Activated CD4-positive, alpha-beta T cell treated with anti-CD3 and anti-CD28 coated beads, Interleukin-2, amount 10 ng/mL, durations not matched to agents 7 days and 5 days (primary cell): Measurements from ENCODE around the gene SH3BP5. TPM values are rescaled to one million over a fixed set of nuclear protein-coding genes. Genes with fewer than 3 reads are reported as not detected.

Source experiments
- CTCF ChIA-PET: fragments of 350-600 bp; sonication (Branson Sonifier 250); formaldehyde crosslinking; loops from one replicate; lab custom pipeline; 2021; ENCODE audit warnings: antibody characterized with exemption; lab: Charles Lee
- POLR2A ChIA-PET: fragments of 350-600 bp; sonication (Branson Sonifier 250); formaldehyde crosslinking; loops from one replicate; lab custom pipeline; 2021; ENCODE audit warnings: antibody characterized with exemption; lab: Charles Lee
- DNase-seq: peaks from one replicate; pipeline ENCODE4 v3.0.0-alpha.2; 2020
- H3K27ac Mint-ChIP-seq: one replicate; pipeline ENCODE4 v1.8.0; 2021; ENCODE audit warnings: mild to moderate bottlenecking, moderate library complexity, mixed read lengths
- H3K27me3 Mint-ChIP-seq: one replicate; pipeline ENCODE4 v1.8.0; 2021; ENCODE audit warnings: mixed read lengths
- H3K36me3 Mint-ChIP-seq: one replicate; pipeline ENCODE4 v1.8.0; 2021; ENCODE audit warnings: low read depth, mixed read lengths
- H3K4me1 Mint-ChIP-seq: one replicate; pipeline ENCODE4 v1.8.0; 2021; ENCODE audit warnings: mixed read lengths
- H3K4me3 Mint-ChIP-seq: one replicate; pipeline ENCODE4 v1.8.0; 2021; ENCODE audit warnings: mild to moderate bottlenecking, moderate library complexity, mixed read lengths
- H3K9me3 Mint-ChIP-seq: one replicate; pipeline ENCODE4 v1.8.0; 2021; ENCODE audit warnings: mixed read lengths
- total RNA-seq, 2 experiments: library from RNA; stranded (reverse); gene quantifications; one replicate each; pipeline ENCODE4 v1.2.3, GENCODE V29; 2021

Gene SH3BP5
- total RNA-seq, 2 experiments from 2014 or later: 33.8 to 38.2 TPM

- H3K36me3 Mint-ChIP-seq: peaks cover 28% of the 10 kb centered on the region
- no peak overlapping the region for H3K4me3 Mint-ChIP-seq
Observed at GRCh38 chr3:15276028-15276724, 56.2 kb downstream of the SH3BP5 start.

GRCh38 chr3:15273227-15273626, 59.2 kb downstream of the SH3BP5 start:
- no peaks in the 10 kb centered on the region for H3K9me3 Mint-ChIP-seq
- ChIA-PET CTCF (interaction anchor here (1.1 to 1.3 kb wide), 3 partner anchors 18 to 132 kb away, joined by 3 read pairs; no protein-coding TSS in a partner anchor), POLR2A (no interaction called here)
- H3K4me1 Mint-ChIP-seq: peaks cover 78% of the 10 kb centered on the region
- peak overlapping the region; percentile 75 for H3K27ac Mint-ChIP-seq
- no peak for DNase-seq
- no peaks in the 10 kb centered on the region for H3K27me3 Mint-ChIP-seq
- H3K36me3 Mint-ChIP-seq: peaks cover 48% of the 10 kb centered on the region
- peak overlapping the region; percentile 1 for H3K4me3 Mint-ChIP-seq

More at GRCh38 chr3:15276028-15276724, 56.2 kb downstream of the SH3BP5 start:
- ChIA-PET CTCF (interaction anchor here (0.7 to 7.4 kb wide), 11 partner anchors 8 to 174 kb away, joined by 3 to 48 read pairs (median 4); no protein-coding TSS in a partner anchor), POLR2A (no interaction called here)
- peak overlapping the region; percentile 42 for H3K27ac Mint-ChIP-seq
- no peaks in the 10 kb centered on the region for H3K27me3 Mint-ChIP-seq
- no peak for DNase-seq
- peaks cover 71% of the 10 kb centered on the region for H3K4me1 Mint-ChIP-seq
- no peaks in the 10 kb centered on the region for H3K9me3 Mint-ChIP-seq

- DNase-seq: no peak
- H3K9me3 Mint-ChIP-seq: no peaks in the 10 kb centered on the region
- CTCF ChIA-PET: interaction anchor here (1.1 kb wide), 1 partner anchor 25 kb away, joined by 3 read pairs; no protein-coding TSS in a partner anchor
- H3K36me3 Mint-ChIP-seq: peaks cover 50% of the 10 kb centered on the region
- no peak overlapping the region for H3K4me3 Mint-ChIP-seq
- peaks cover 81% of the 10 kb centered on the region for H3K4me1 Mint-ChIP-seq
- peak overlapping the region; percentile 86 for H3K27ac Mint-ChIP-seq
- POLR2A ChIA-PET: no interaction called here
- H3K27me3 Mint-ChIP-seq: no peaks in the 10 kb centered on the region
Observed at GRCh38 chr3:15272426-15273196, 59.8 kb downstream of the SH3BP5 start.

- Mint-ChIP-seq H3K36me3 (peaks cover 50% of the 10 kb centered on the region), H3K27me3 (no peaks in the 10 kb centered on the region), H3K27ac (peak overlapping the region; percentile 86), H3K9me3 (no peaks in the 10 kb centered on the region), H3K4me3 (peak overlapping the region; percentile 59), H3K4me1 (peaks cover 79% of the 10 kb centered on the region)
- POLR2A ChIA-PET: no interaction called here
- CTCF ChIA-PET: interaction anchor here (0.6 to 7.4 kb wide), 4 partner anchors 60 to 741 kb away, joined by 3 to 60 read pairs (median 4); partner anchors contain the start of gene SH3BP5
- peak; percentile 89 for DNase-seq
Observed at GRCh38 chr3:15271785-15272381, 60.5 kb downstream of the SH3BP5 start.

- peaks cover 50% of the 10 kb centered on the region for H3K36me3 Mint-ChIP-seq
- POLR2A ChIA-PET: no interaction called here
- no peaks in the 10 kb centered on the region for H3K9me3 Mint-ChIP-seq
- no peak overlapping the region for H3K4me3 Mint-ChIP-seq
- CTCF ChIA-PET: interaction anchor here (1.4 to 7.4 kb wide), 3 partner anchors 8 to 61 kb away, joined by 3 to 60 read pairs (median 48); partner anchors contain the start of gene SH3BP5
- no peaks in the 10 kb centered on the region for H3K27me3 Mint-ChIP-seq
- DNase-seq: no peak
- H3K4me1 Mint-ChIP-seq: peaks cover 76% of the 10 kb centered on the region
- no peak overlapping the region for H3K27ac Mint-ChIP-seq
Observed at GRCh38 chr3:15271030-15271429, 61.4 kb downstream of the SH3BP5 start.

- Mint-ChIP-seq H3K9me3 (no peaks in the 10 kb centered on the region), H3K36me3 (peaks cover 41% of the 10 kb centered on the region), H3K27me3 (no peaks in the 10 kb centered on the region), H3K4me3 (peak overlapping the region; percentile 25), H3K4me1 (peaks cover 71% of the 10 kb centered on the region), H3K27ac (peak overlapping the region; percentile 75)
- POLR2A ChIA-PET: no interaction called here
- CTCF ChIA-PET: interaction anchor here (0.9 to 7.4 kb wide), 17 partner anchors 10 to 306 kb away, joined by 3 to 60 read pairs (median 11); partner anchors contain the start of gene SH3BP5
- DNase-seq: peak; percentile 83
Observed at GRCh38 chr3:15269091-15269989, 63.0 kb downstream of the SH3BP5 start.

GRCh38 chr3:15268033-15268631, 64.3 kb downstream of the SH3BP5 start:
- no peaks in the 10 kb centered on the region for H3K27me3 Mint-ChIP-seq
- H3K4me3 Mint-ChIP-seq: no peak overlapping the region
- CTCF ChIA-PET: interaction anchor here (0.6 to 7.4 kb wide), 46 partner anchors 10 to 289 kb away, joined by 3 to 60 read pairs (median 5); partner anchors contain the start of genes CAPN7, RBSN and SH3BP5
- H3K4me1 Mint-ChIP-seq: peaks cover 60% of the 10 kb centered on the region
- peak; percentile 89 for DNase-seq
- peaks cover 32% of the 10 kb centered on the region for H3K36me3 Mint-ChIP-seq
- H3K9me3 Mint-ChIP-seq: no peaks in the 10 kb centered on the region
- POLR2A ChIA-PET: no interaction called here
- no peak overlapping the region for H3K27ac Mint-ChIP-seq

GRCh38 chr3:15267502-15267901, 64.9 kb downstream of the SH3BP5 start:
- no peaks in the 10 kb centered on the region for H3K9me3 Mint-ChIP-seq
- POLR2A ChIA-PET: no interaction called here
- no peak for DNase-seq
- no peaks in the 10 kb centered on the region for H3K27me3 Mint-ChIP-seq
- H3K4me3 Mint-ChIP-seq: no peak overlapping the region
- peaks cover 54% of the 10 kb centered on the region for H3K4me1 Mint-ChIP-seq
- peaks cover 29% of the 10 kb centered on the region for H3K36me3 Mint-ChIP-seq
- H3K27ac Mint-ChIP-seq: no peak overlapping the region
- CTCF ChIA-PET: interaction anchor here (0.7 to 7.4 kb wide), 42 partner anchors 10 to 652 kb away, joined by 3 to 60 read pairs (median 5); partner anchors contain the start of genes CAPN7, RBSN and SH3BP5

- no peak overlapping the region for H3K27ac Mint-ChIP-seq
- peaks cover 26% of the 10 kb centered on the region for H3K36me3 Mint-ChIP-seq
- H3K9me3 Mint-ChIP-seq: no peaks in the 10 kb centered on the region
- ChIA-PET POLR2A (no interaction called here), CTCF (interaction anchor here (0.9 to 7.4 kb wide), 21 partner anchors 9 to 653 kb away, joined by 3 to 60 read pairs (median 7); partner anchors contain the start of genes CAPN7, RBSN and SH3BP5)
- no peaks in the 10 kb centered on the region for H3K27me3 Mint-ChIP-seq
- peaks cover 46% of the 10 kb centered on the region for H3K4me1 Mint-ChIP-seq
- no peak overlapping the region for H3K4me3 Mint-ChIP-seq
- no peak for DNase-seq
Observed at GRCh38 chr3:15266510-15267376, 65.6 kb downstream of the SH3BP5 start.

GRCh38 chr3:15265655-15266509, 66.5 kb downstream of the SH3BP5 start:
- CTCF ChIA-PET: interaction anchor here (0.9 to 7.4 kb wide), 13 partner anchors 8 to 139 kb away, joined by 3 to 60 read pairs (median 5); partner anchors contain the start of gene SH3BP5
- no peaks in the 10 kb centered on the region for H3K9me3 Mint-ChIP-seq
- POLR2A ChIA-PET: no interaction called here

More at GRCh38 chr3:15265655-15266509, 66.5 kb downstream of the SH3BP5 start:
- H3K4me3 Mint-ChIP-seq: no peak overlapping the region
- H3K4me1 Mint-ChIP-seq: peaks cover 43% of the 10 kb centered on the region
- no peaks in the 10 kb centered on the region for H3K27me3 Mint-ChIP-seq
- no peak overlapping the region for H3K27ac Mint-ChIP-seq
- DNase-seq: no peak
- peaks cover 33% of the 10 kb centered on the region for H3K36me3 Mint-ChIP-seq
